ENCODE results near the gene SPATA17. TPM values are rescaled to one million over a fixed set of nuclear protein-coding genes. Genes with fewer than 3 reads are reported as not detected.

SPATA17 gene
- total and polyA plus RNA-seq, 11 donors, result 0.39 to 1.6 (median 0.63) TPM

- Histone ChIP-seq H3K36me3 (peaks cover 0 to 8% (median 2%) of the 10 kb centered on the region in 9 donors), H3K9me3 (no peaks in the 10 kb centered on the region), H3K27ac (no peak overlapping the region), H3K27me3 (no peaks in the 10 kb centered on the region), H3K4me3 (no peak overlapping the region), H3K4me1 (no peaks in the 10 kb centered on the region)
- intact Hi-C loops (cut with DNase I), result no loop called here
- no peak for DNase-seq
- 68 to 77% (median 72%) methylated on average over 2 of the region's 2 CpGs for WGBS, 4 donors
- no peak for ATAC-seq
- TF ChIP-seq POLR2A (IDR thresholded peaks at IDR 0.05), result no peak
- no peak for TF ChIP-seq CTCF (IDR thresholded peaks at IDR 0.05)
Observed at GRCh38 chr1:217590598-217590997, 40.5 kb upstream of the SPATA17 start.

- Histone ChIP-seq H3K4me3 (no peak overlapping the region), H3K4me1 (peaks cover 0 to 3% (median 0%) of the 10 kb centered on the region in 12 donors), H3K27ac (no peak overlapping the region), H3K27me3 (no peaks in the 10 kb centered on the region), H3K36me3 (peaks cover 0 to 10% (median 0%) of the 10 kb centered on the region in 9 donors), H3K9me3 (no peaks in the 10 kb centered on the region)
- TF ChIP-seq CTCF (IDR thresholded peaks at IDR 0.05), result no peak
- TF ChIP-seq POLR2A (IDR thresholded peaks at IDR 0.05), result no peak
- no peak for DNase-seq
- WGBS, 4 donors, result 33 to 38% (median 35%) methylated on average over 2 of the region's 2 CpGs
- intact Hi-C loops (cut with DNase I), result no loop called here
- no peak for ATAC-seq
Observed at GRCh38 chr1:217599154-217599553, 32.0 kb upstream of the SPATA17 start.

- intact Hi-C loops (cut with DNase I), result no loop called here
- TF ChIP-seq POLR2A (IDR thresholded peaks at IDR 0.05) (no peak), CTCF (IDR thresholded peaks at IDR 0.05) (no peak)
- Histone ChIP-seq H3K4me1 (peaks cover 0 to 3% (median 0%) of the 10 kb centered on the region in 12 donors), H3K36me3 (peaks cover 0 to 12% (median 5%) of the 10 kb centered on the region in 9 donors), H3K4me3 (no peak overlapping the region), H3K27ac (no peak overlapping the region), H3K9me3 (no peaks in the 10 kb centered on the region), H3K27me3 (no peaks in the 10 kb centered on the region)
- DNase-seq, result no peak
- peak in 3 of 4 donors; percentile 51 to 71 (median 61) for ATAC-seq
Observed at GRCh38 chr1:217602380-217602779, 28.8 kb upstream of the SPATA17 start.

- intact Hi-C loops (cut with DNase I), result no loop called here
- DNase-seq (no peak), ATAC-seq (no peak)
- H3K27me3 ChIP-seq, result no peaks in the 10 kb centered on the region
- WGBS, 4 donors, result 95 to 100% (median 97%) methylated on average over 1 of the region's 1 CpG
- no peak overlapping the region for H3K27ac ChIP-seq
- H3K4me3 ChIP-seq, result no peak overlapping the region
- H3K36me3 ChIP-seq, result peaks cover 0 to 37% (median 28%) of the 10 kb centered on the region in 9 donors
- TF ChIP-seq POLR2A (IDR thresholded peaks at IDR 0.05), result no peak
- TF ChIP-seq CTCF (IDR thresholded peaks at IDR 0.05), result no peak
- no peaks in the 10 kb centered on the region for H3K9me3 ChIP-seq
- peaks cover 0 to 3% (median 0%) of the 10 kb centered on the region in 12 donors for H3K4me1 ChIP-seq
Observed at GRCh38 chr1:217605390-217605789, 25.8 kb upstream of the SPATA17 start.

Data from heart left ventricle (tissue), 16 donors.